NCI-H82 (cell line): ENCODE data around the gene FHOD3.

Experiments used
- DNase-seq: peaks from one replicate; lab custom pipeline; 2025; lab: John Stamatoyannopoulos, UW

The FHOD3 gene

DNA sequence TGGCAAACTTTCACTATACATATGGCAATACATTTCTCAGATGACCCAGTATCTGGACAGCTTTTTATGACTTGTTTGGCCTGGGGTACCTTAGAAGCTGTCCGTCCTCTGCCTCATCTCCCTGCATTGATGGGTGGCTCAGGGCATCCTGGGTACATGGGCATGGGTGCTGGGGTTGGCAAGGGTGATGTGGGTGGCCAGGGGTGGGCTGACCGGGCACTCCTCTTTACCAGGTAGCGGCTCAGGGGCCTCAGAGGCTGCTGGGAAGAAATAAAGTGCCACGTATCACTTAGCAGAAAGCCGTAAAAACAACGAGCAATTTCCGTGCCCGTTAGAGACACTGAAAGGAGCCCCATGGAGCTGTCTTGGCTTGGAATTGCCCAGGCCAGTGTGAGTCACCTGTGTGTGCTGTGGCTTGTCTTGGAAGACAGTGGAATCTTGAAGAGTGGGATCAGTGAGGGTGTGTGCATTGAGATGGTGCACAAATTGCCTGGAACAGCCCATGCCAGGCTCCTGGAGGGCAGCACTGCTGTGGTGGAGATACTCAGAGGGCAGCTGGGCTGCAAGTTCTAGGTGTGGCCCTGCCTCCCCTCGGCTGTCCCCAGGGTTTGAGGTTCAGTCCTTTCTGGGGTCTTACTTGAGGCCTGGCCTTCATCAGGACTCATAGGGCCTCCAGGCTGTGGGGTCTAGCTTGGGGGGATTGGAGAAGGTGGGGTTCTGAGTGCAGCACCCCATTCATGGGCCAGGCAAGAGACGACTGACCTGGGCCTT lies 88.8 kb downstream of the FHOD3 start:
- no peak for DNase-seq

DNA sequence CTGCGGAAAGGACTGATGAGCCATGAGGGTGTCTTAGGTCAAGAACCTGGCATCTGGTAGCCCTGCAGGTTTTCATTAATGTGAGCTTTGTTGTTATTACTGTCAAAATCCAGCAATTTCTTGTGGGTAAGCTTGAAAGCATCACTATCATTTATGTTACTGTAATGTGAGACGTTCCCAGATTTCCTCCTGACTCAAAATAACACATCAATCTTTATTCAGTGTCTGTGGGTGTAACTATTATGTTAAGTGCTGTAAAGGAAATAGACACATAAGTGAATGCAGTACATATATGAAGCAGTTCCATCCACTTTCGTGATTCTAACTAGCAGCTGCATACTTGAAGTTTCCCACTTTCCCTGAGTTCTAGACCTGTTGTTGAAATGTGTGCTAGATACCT lies 89.8 kb downstream of the FHOD3 start:
- DNase-seq: no peak

DNA sequence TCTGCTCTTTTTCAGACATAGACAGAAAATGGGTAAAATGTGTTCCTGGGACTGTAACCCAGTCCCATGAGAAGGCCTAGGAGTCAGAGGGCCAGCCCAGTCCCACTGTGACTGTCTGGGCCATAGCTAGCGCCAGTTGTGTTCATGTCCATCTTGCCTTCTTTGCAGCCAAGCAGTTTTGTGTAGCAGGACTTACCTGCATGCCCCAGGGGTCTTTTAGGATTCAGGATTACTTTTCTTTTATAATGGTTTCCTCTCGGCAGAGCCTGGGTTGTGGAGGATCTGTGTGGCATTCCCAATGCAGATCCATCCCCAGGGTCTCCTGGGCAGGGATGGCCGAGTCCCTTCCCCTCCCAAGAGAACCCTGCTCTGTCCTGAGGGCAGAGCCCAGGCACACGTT lies 90.8 kb downstream of the FHOD3 start:
- DNase-seq: no peak

DNA sequence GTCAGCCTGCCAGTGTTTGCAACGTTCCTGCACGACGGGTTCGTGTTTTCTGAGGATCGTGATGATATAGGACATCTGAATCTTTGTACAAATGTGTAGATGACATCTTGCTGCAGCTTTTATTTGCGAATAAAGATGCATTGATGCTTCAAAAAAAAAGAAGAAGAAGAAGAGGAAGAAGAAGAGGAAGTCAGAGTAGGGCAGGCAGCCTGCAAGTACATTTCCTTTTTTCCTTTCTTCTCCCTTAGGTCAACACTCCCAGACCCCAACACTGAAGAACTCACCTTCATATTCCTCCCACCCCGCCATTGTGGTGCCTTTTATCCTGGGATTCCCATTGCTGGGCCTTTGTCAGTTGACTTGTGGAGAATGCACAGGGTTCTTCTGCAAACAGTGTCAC lies 91.5 kb downstream of the FHOD3 start:
- DNase-seq: no peak

DNA sequence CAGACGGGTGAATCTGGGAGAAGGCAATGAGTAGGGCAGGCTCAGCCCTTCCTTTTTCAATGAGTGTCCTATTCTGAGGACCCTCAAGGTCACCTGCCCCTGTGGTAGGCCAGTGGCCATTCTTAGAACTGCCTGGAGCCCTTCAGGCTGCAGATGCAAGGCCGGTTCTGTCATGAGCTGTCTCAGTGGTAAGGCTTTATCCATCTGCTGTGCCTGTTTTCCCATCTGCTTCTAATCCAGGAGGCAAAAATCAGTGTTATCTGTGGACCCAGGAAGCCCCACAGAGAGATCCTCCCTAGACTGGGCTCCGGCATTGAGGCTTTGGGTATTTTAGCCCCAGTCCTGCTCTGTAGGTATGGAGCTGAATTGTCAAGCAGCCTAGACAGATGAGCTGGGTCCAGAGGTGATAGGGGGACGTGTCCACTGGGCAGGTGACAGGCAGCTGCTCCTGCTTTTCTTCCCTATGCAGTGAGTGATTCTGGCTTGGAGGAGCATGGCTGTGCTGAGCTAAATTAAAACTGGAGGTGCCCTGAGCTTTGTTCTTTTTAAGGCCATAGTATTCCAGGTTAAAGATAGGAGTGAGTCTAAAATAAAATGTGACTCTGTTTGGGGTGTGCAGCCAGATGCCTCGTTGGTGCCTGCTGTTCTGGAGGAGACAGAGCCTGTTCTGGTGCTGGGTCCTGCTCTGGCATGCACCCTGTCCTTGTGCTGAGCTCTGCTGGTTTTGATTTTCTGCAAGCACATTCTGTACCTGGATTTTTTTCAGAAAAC lies 92.5 kb downstream of the FHOD3 start:
- DNase-seq: peak; percentile 69

DNA sequence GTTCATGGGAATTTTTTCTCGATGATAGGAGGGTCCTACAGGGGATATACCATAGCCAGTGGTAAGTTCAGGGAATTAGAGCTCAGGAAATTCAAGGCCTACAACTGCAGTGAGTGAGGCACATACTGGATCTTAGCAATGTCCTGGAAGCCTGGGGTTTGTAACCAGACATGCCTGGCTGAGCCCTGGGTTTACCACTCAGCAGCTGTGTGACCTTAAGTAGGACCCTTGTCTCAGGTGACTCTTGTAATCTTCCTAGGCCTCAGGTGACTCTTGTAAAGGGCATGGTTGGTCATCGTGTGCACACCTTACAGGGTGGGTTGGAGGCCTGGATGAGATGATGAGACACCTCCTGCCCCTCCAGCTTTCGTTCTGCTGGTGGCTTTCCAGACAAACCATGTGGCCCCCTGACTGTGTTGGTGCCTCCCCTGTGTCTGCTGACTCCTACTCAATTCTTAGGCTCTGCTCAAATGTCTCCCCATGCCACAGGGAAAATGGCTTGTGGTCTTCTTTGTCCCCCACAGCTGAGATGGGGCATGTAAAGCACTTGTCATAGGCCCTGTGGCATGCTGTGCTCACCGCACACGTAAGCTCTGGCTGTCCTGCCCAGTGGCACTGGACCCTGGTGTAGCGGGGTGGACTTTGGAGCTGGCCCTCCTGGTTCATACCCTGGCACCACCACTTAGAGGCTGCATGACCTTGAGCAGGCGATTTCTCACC lies 94.1 kb downstream of the FHOD3 start:
- peak; percentile 18 for DNase-seq

DNA sequence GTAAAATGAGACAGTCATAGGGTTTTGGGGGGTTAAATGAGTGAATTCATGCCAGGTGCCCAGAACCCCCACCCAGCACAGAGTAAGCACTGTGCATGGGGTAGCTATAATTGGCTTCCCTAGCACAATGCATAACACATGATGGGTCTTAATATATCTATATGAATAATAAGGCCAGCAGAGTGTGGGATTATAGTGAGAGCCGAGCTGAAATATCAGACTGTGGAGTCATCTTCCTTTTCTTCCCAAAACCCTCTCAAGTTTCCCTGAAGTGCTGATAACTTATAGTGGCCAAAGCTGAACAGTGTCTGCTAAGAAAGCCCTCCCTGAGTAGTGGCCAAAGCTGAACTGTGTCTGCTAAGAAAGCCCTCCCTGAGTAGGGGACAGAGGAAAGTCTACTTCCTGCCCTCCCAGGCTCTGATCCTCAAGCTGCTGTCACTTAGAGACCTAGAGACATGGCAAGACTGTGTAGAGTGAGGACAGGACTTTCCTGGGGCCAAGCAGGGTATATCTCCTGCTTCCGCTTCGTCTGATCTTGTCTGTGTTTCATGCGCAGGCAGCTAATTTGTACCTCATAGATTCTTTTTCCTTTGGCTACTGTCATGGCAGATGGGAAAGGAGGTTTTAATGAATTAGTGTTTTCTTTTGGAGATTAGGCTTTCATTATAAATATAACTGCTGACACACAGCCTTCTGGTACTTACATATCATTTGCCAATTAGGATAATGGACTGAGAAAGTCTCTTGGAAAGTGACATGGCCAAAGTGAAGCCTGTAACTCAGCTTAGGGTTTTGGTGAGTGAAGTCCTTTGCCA lies 94.9 kb downstream of the FHOD3 start:
- DNase-seq: peak; percentile 82

DNA sequence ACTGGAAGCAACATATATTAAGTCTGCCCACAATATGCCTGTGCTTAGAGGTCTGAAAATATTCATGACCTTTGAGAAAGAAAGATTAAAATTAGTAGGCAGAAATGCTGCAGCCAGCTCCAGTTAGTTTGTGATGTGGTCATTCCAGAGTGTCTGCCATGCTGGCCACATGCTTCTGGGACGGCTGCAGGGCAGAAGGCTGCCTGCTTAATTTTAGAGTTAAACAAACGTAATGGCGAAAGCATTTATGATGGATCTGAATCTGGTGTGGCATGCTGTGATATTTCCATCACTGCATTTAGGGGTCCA lies 95.4 kb downstream of the FHOD3 start:
- no peak for DNase-seq

DNA sequence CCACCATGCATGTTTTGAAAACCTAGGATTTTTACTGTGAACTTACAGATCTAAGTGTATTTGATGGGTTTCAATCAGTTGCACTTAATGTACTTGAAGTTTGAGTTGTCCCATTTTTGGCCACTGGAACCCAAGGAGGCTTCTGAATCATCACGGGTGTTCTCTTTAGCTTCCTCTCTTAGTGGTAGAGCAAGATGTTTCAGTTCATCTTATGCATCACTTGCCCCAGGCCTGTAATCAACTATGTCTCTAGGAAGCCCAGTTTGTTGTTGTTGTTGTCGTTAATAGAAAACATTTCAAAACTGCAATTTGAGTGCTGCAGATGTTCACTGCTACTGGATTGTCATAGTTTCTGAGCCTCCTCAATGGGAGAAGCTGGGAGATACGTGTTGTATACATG lies 97.0 kb downstream of the FHOD3 start:
- DNase-seq: no peak

DNA sequence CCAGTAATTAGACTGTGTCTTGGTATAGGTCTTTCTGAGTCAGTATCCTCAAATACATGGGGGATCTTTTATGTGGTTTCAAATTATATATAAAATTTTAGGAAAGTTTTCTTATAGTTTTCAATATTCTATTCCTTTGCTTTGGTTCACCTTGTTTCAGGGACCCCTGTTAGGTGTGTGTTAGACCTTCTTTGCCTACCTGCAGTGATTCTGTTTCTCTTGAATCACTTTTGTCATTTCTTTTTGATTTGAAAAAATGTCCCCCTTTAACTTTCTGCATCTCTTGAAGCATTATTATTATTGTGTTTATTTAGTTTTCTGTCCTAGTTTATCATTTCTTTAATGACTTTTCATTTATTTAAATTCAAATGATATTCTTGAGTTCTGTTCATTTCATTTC lies 98.7 kb downstream of the FHOD3 start:
- no peak for DNase-seq

DNA sequence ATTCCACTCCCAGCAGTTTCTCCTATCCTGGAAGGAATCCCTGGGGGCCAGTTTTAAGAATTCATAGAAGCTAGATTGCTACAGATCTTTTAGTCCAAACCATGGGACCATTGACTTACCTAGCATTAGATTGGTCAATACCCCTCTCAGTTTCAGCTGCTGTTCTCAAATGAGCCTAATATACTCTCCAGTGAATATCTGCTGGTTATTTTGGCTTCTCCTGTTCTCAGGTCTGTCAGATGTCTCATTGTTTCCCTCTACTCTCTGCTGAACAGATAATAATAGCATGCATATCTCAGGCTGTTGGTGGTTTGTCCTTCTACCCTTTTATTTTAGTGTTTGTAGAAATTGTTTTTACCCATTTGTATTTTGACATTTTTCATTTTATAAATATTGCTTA lies 99.5 kb downstream of the FHOD3 start:
- DNase-seq: no peak

DNA sequence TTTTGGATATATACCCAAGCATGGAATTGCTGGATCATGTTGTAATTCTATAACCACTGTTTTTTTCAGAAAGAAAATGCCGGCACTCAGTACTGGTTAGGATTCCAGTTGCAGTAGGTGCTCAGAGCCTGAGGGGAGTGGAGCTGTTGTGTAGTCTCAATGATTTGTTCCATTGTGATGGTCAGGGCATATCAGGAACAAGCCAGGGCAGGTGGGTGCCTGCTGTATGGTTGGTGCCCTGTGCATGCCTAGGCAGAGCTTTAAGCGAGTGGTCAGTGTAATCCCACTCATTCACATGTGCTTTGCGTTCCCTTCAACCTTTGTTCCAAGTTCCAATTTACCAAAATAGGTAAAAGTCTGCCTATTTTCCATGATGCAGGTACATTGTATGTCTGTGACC lies 100.9 kb downstream of the FHOD3 start:
- DNase-seq: no peak

DNA sequence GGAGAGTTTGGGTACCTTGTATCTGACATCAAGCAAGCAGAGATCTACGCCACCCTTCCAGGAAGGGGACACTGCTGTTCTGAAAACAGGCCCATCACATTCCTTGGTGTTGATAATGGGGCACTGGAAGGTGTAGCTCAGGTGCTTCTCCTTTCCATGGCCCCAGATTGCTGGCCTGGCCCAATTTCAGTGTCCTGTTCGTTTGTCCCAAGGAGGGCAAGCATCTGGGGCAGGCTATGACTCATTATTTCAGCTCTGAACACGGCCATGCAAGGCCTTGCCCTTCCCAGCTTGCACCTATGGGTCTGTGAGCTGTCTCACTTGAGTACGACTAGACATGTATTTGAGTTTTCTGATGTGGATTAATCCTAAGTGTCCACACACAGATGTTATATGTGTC lies 101.5 kb downstream of the FHOD3 start:
- no peak for DNase-seq

DNA sequence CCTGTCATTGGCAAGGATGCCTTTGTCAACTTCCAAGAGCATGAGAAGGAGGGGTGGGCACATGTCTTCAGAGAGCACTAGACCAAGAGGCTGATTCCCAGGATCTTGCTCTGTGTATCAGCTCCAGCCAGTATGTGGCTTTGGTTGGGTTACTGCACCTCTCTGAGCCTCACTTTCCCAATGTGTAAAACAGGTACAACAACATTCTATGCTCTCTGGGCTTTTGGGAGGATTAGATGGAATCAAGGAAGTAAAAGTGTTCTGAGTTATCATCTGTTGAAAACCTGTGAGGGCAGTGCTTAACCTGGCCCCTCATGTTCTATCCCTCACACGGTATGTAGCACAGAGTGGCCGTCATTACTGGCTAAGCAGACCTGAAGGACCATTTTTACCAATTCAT lies 103.9 kb downstream of the FHOD3 start:
- DNase-seq: no peak

DNA sequence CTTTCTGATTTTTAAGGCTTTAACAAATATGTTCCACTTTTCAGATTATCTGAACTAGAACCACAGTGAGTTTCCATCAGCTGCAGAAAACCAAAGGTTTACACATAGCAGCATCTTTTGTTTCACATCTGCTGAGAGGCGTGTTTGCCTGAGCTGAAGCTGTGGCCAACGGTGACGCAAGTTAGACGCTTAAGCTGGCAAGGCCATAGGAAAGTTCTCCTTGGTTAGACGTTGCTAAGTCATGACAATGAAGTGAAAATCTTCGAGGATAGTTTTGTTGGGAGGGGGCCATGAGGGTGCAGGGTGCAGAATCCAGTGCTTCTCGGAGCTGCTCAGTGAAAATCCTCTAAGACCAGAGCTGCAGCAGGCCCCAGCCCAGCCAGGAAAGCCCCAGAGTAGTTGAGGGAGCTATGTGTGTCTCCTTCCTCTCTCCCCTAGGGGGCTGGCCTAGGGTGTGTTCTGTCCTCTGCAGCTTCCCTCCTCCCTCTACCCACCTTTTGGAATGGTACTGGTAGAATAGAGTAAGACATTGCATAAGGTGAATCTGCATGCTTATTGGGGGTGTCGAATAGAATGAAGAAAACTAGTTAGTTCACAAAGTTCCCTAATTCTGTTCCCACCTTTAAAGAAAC lies 105.4 kb downstream of the FHOD3 start:
- DNase-seq: peak; percentile 18

DNA sequence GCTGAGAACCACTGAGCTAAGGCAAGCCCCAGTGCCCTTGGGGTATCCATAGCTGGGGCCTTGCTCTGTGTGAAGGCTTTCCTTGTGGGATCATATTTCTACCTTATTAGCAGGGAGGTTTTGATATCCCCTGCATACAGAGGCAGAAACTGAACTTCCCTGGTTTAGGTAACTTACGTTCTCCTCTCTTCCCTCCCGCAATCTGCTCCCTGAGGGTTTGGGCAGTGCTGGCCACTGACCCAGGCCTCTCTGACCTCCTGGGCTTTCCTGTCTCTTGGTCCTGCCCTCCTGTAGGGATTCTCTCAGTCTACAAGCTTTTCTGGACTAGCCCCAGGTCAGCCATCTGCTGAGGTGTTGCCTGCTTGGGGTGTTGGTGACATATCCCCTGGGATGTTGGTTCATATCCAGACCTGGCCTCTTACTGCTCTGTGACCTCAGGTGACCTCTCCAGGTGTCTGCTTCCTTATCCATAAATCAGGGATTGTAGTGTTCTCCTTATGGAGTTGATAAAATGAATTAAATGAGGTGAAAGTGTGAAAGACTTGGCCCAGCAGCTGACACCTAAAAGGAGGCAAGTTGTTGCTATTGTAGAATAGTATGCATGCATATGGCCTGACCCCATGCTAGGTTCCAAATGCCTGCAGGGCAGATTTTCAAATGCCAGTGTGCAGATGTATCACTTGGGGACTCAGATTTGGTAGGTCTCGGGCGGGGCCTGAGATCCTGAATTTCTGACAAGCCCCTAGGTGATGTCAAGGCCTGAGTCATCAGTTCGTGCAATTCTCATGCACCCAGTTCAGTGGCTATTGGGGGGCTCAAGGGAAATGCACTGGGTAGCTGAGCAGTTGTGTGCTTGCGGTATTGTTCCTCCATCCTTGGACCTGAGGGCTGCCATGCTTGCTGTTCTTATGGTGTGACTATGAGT lies 106.6 kb downstream of the FHOD3 start:
- DNase-seq: peak; percentile 19

DNA sequence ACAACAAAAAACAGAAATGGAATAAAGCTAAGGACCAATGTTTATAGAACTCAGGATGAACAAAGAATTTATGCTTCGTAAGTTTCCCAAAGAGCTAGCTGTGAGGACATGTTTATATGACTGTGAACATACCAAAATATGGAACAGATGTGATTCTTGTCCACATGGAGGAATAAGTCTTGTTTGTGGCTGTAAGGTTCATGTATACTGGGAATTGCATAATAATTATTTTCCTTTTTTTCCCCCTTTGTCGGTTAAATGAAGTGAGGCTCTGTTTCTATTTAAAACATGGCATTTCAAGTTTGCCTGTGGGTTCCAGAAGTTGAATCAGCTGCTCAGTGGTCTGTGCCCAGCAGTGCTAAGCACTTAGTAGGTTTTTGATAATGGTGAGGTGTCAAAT lies 108.1 kb downstream of the FHOD3 start:
- no peak for DNase-seq

DNA sequence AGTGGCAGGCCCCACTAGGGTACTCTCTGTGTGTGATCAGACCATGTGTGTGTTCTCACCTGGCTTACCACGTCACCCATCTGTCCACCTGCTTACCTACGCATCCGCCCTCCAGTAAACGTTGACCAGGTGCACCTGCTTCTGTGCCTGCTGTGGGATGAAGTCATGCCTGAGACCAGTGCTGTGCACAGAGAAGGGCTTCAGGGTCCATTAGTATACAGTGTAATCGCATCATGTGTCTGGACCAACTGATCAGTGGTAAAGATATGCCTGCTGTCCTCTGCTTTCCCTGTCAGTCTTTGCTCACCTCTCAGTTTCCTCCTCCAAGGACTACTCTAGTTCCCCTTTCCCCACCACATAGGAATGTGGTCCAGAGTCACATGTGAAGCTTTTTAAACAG lies 109.3 kb downstream of the FHOD3 start:
- DNase-seq: no peak

DNA sequence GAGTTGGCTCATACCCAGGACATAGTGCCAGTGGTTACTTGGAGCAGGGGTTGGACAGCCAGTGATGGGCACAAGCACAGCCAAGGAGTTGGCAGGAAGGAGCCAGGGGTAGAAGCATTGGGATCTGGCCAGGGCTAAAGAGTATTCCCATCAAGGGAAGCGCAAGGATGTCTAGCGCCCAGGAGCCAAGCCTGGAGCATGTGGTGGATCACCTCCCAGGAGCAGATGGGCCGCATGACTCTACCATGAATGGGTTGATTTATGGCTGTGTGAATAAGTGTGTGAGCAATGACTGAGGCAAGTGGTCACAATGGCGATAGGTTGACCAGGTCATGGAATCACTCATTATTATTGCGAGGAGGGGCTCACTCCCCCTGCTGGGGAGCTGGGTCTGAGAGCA lies 111.1 kb downstream of the FHOD3 start:
- DNase-seq: no peak

DNA sequence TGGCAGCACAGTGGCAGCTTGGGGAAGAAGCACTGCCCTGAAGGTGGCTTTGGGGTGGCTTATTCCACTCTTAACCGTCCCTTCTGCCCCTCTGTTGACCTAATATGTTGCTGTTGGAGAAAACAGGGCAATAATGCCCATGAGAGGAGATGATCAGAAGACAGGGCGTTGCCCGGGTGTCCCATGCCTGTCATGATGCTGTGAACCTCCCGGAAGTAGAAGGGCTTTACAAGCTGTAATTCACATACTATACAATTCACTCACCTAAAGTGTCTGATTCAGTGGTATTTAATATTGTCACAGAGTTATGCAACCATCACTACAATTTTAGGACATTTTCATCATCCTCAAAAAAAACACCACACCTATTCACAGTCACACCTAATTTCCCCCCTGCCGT lies 112.3 kb downstream of the FHOD3 start:
- no peak for DNase-seq

DNA sequence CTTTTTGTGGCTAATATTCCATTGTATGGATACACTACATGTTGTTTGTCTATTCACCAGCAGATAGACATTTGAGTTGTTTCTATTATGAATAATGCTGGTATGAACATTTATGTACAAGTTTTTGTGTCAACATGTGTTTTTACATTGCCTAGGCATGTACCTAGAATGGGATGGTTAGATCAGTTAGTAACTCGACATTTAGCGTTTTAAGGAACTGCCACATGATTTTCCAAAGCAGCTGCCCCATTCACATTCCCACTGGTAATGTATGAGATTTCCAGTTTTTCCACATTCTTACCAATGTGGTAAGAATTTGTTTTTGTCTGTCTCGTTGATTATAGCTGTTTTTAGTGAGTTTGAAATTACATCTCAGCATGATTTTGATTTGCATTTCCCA lies 112.8 kb downstream of the FHOD3 start:
- no peak for DNase-seq
